Measurements from ENCODE around the gene TH.
"Not testable (repeated sequence)": the region's sequence is repeated elsewhere in the genome, so short reads cannot be mapped to it uniquely, and the experiment has no call there.

The TH gene

GRCh38 chr11:2132874-2133240 lies 38.8 kb downstream of the TH start:
- no peak overlapping the region for H3K27ac Mint-ChIP-seq
- no peak overlapping the region for H3K4me3 Mint-ChIP-seq
- H3K36me3 Mint-ChIP-seq, result no peaks in the 10 kb centered on the region
- H3K27me3 Mint-ChIP-seq, result peaks cover 18% of the 10 kb centered on the region
- H3K4me1 Mint-ChIP-seq (ENCODE audit: low read depth), result peaks cover 2% of the 10 kb centered on the region
- no peaks in the 10 kb centered on the region for H3K9me3 Mint-ChIP-seq (ENCODE audit: low read depth)

GRCh38 chr11:2132246-2132645 lies 39.4 kb downstream of the TH start:
- Mint-ChIP-seq H3K27ac (no peak overlapping the region), H3K36me3 (no peaks in the 10 kb centered on the region), H3K9me3 (ENCODE audit: low read depth) (no peaks in the 10 kb centered on the region), H3K27me3 (peaks cover 18% of the 10 kb centered on the region), H3K4me1 (ENCODE audit: low read depth) (peaks cover 2% of the 10 kb centered on the region), H3K4me3 (no peak overlapping the region)

- Mint-ChIP-seq H3K27ac (no peak overlapping the region), H3K27me3 (peaks cover 18% of the 10 kb centered on the region), H3K4me1 (ENCODE audit: low read depth) (peaks cover 1% of the 10 kb centered on the region), H3K4me3 (no peak overlapping the region), H3K9me3 (ENCODE audit: low read depth) (no peaks in the 10 kb centered on the region), H3K36me3 (no peaks in the 10 kb centered on the region)
Measured at GRCh38 chr11:2131371-2132236, 40.0 kb downstream of the TH start.

- H3K4me1 Mint-ChIP-seq (ENCODE audit: low read depth), result no peaks in the 10 kb centered on the region
- H3K9me3 Mint-ChIP-seq (ENCODE audit: low read depth), result no peaks in the 10 kb centered on the region
- H3K36me3 Mint-ChIP-seq, result no peaks in the 10 kb centered on the region
- H3K27ac Mint-ChIP-seq, result no peak overlapping the region
- peaks cover 13% of the 10 kb centered on the region for H3K27me3 Mint-ChIP-seq
- no peak overlapping the region for H3K4me3 Mint-ChIP-seq
Measured at GRCh38 chr11:2130881-2131352, 40.7 kb downstream of the TH start.

- Mint-ChIP-seq H3K27ac (no peak overlapping the region), H3K4me3 (no peak overlapping the region), H3K9me3 (ENCODE audit: low read depth) (no peaks in the 10 kb centered on the region), H3K4me1 (ENCODE audit: low read depth) (no peaks in the 10 kb centered on the region), H3K36me3 (no peaks in the 10 kb centered on the region), H3K27me3 (peaks cover 9% of the 10 kb centered on the region)
Measured at GRCh38 chr11:2129699-2130366, 41.8 kb downstream of the TH start.

GRCh38 chr11:2129308-2129698 lies 42.3 kb downstream of the TH start:
- Mint-ChIP-seq H3K27me3 (peaks cover 7% of the 10 kb centered on the region), H3K4me1 (ENCODE audit: low read depth) (no peaks in the 10 kb centered on the region), H3K4me3 (no peak overlapping the region), H3K27ac (no peak overlapping the region), H3K36me3 (no peaks in the 10 kb centered on the region), H3K9me3 (ENCODE audit: low read depth) (no peaks in the 10 kb centered on the region)

GRCh38 chr11:2128511-2129307 lies 42.9 kb downstream of the TH start:
- H3K36me3 Mint-ChIP-seq, result no peaks in the 10 kb centered on the region
- peaks cover 7% of the 10 kb centered on the region for H3K27me3 Mint-ChIP-seq
- no peak overlapping the region for H3K27ac Mint-ChIP-seq
- H3K4me1 Mint-ChIP-seq (ENCODE audit: low read depth), result no peaks in the 10 kb centered on the region
- no peaks in the 10 kb centered on the region for H3K9me3 Mint-ChIP-seq (ENCODE audit: low read depth)
- no peak overlapping the region for H3K4me3 Mint-ChIP-seq

- no peak overlapping the region for H3K27ac Mint-ChIP-seq
- peaks cover 6% of the 10 kb centered on the region for H3K27me3 Mint-ChIP-seq
- no peak overlapping the region for H3K4me3 Mint-ChIP-seq
- H3K9me3 Mint-ChIP-seq (ENCODE audit: low read depth), result no peaks in the 10 kb centered on the region
- H3K4me1 Mint-ChIP-seq (ENCODE audit: low read depth), result no peaks in the 10 kb centered on the region
- H3K36me3 Mint-ChIP-seq, result no peaks in the 10 kb centered on the region
Measured at GRCh38 chr11:2128130-2128510, 43.5 kb downstream of the TH start.

- H3K4me3 Mint-ChIP-seq, result no peak overlapping the region
- no peaks in the 10 kb centered on the region for H3K36me3 Mint-ChIP-seq
- H3K27me3 Mint-ChIP-seq, result peaks cover 5% of the 10 kb centered on the region
- no peaks in the 10 kb centered on the region for H3K9me3 Mint-ChIP-seq (ENCODE audit: low read depth)
- H3K27ac Mint-ChIP-seq, result no peak overlapping the region
- no peaks in the 10 kb centered on the region for H3K4me1 Mint-ChIP-seq (ENCODE audit: low read depth)
Measured at GRCh38 chr11:2127482-2128129, 44.0 kb downstream of the TH start.

- Mint-ChIP-seq H3K4me1 (ENCODE audit: low read depth) (no peaks in the 10 kb centered on the region), H3K4me3 (no peak overlapping the region), H3K27ac (no peak overlapping the region), H3K27me3 (peaks cover 5% of the 10 kb centered on the region), H3K9me3 (ENCODE audit: low read depth) (no peaks in the 10 kb centered on the region), H3K36me3 (no peaks in the 10 kb centered on the region)
Measured at GRCh38 chr11:2126520-2127085, 45.0 kb downstream of the TH start.

GRCh38 chr11:2124736-2125484 lies 46.7 kb downstream of the TH start:
- not testable (repeated sequence) for H3K36me3 Mint-ChIP-seq; H3K9me3 Mint-ChIP-seq (ENCODE audit: low read depth); H3K27ac Mint-ChIP-seq; H3K27me3 Mint-ChIP-seq; H3K4me3 Mint-ChIP-seq; H3K4me1 Mint-ChIP-seq (ENCODE audit: low read depth)

GRCh38 chr11:2123628-2123960 lies 48.0 kb downstream of the TH start:
- H3K27ac Mint-ChIP-seq, result no peak overlapping the region

GRCh38 chr11:2122907-2123627 lies 48.5 kb downstream of the TH start:
- no peaks in the 10 kb centered on the region for H3K4me1 Mint-ChIP-seq (ENCODE audit: low read depth)
- no peak overlapping the region for H3K27ac Mint-ChIP-seq
- H3K4me3 Mint-ChIP-seq, result no peak overlapping the region
- no peaks in the 10 kb centered on the region for H3K36me3 Mint-ChIP-seq
- peaks cover 4% of the 10 kb centered on the region for H3K27me3 Mint-ChIP-seq
- no peaks in the 10 kb centered on the region for H3K9me3 Mint-ChIP-seq (ENCODE audit: low read depth)

More at GRCh38 chr11:2123628-2123960, 48.0 kb downstream of the TH start:
- Mint-ChIP-seq H3K9me3 (ENCODE audit: low read depth) (no peaks in the 10 kb centered on the region), H3K4me1 (ENCODE audit: low read depth) (no peaks in the 10 kb centered on the region), H3K4me3 (no peak overlapping the region), H3K27me3 (peaks cover 4% of the 10 kb centered on the region), H3K36me3 (no peaks in the 10 kb centered on the region)

All from activated naive CD8-positive, alpha-beta T cell (primary cell).